NCI-H187 (cell line): ENCODE results near the gene EFCAB5.
"Not testable (repeated sequence)": the region's sequence is repeated elsewhere in the genome, so short reads cannot be mapped to it uniquely, and the experiment has no call there.

ENCODE experiments used
- DNase-seq, 2 experiments: peaks; one replicate each; lab custom pipeline; 2025; lab: John Stamatoyannopoulos, UW

The EFCAB5 gene

GRCh38 chr17:30095507-30096244, 154.2 kb downstream of the EFCAB5 start:
- no peak for DNase-seq

- DNase-seq, result no peak
These were observed 160.4 kb downstream of the EFCAB5 start for GRCh38 chr17:30101686-30102390.

GRCh38 chr17:30103921-30104320, 162.5 kb downstream of the EFCAB5 start:
- no peak for DNase-seq

GRCh38 chr17:30104575-30105339, 163.3 kb downstream of the EFCAB5 start:
- DNase-seq, result peak; percentile 56 to 69

- DNase-seq, result no peak
These were observed 171.4 kb downstream of the EFCAB5 start for GRCh38 chr17:30112794-30113193.

- DNase-seq, result no peak
These were observed 171.8 kb downstream of the EFCAB5 start for GRCh38 chr17:30113213-30113612.

GRCh38 chr17:30116345-30116660, 174.9 kb downstream of the EFCAB5 start:
- DNase-seq, result no peak

GRCh38 chr17:30116661-30117551, 175.5 kb downstream of the EFCAB5 start, which contains the start of gene NSRP1:
Gene NSRP1, plus strand, starts transcription at chr17:30116816. Its CDS starts 28 bp downstream, at chr17:30116844.
- DNase-seq, result peak; percentile 75 to 84

GRCh38 chr17:30117675-30118081, 176.2 kb downstream of the EFCAB5 start:
- DNase-seq, result no peak

- DNase-seq, result not testable (repeated sequence)
These were observed 177.2 kb downstream of the EFCAB5 start for GRCh38 chr17:30118635-30119034.

- no peak for DNase-seq
These were observed 182.9 kb downstream of the EFCAB5 start for GRCh38 chr17:30124273-30124796.

- no peak for DNase-seq
These were observed 188.7 kb downstream of the EFCAB5 start for GRCh38 chr17:30130121-30130520.

GRCh38 chr17:30132615-30133014, 191.2 kb downstream of the EFCAB5 start:
- no peak for DNase-seq

GRCh38 chr17:30133197-30133596, 191.8 kb downstream of the EFCAB5 start:
- no peak for DNase-seq

- no peak for DNase-seq
These were observed 193.1 kb downstream of the EFCAB5 start for GRCh38 chr17:30134551-30134950.

- no peak for DNase-seq
These were observed 195.7 kb downstream of the EFCAB5 start for GRCh38 chr17:30137158-30137557.

GRCh38 chr17:30147860-30148259, 206.4 kb downstream of the EFCAB5 start:
- not testable (repeated sequence) for DNase-seq

- no peak for DNase-seq
These were observed 206.9 kb downstream of the EFCAB5 start for GRCh38 chr17:30148376-30148775.

GRCh38 chr17:30151471-30151870, 210.0 kb downstream of the EFCAB5 start:
- no peak for DNase-seq

GRCh38 chr17:30153463-30153862, 212.0 kb downstream of the EFCAB5 start:
- DNase-seq, result no peak

GRCh38 chr17:30155389-30155788, 214.0 kb downstream of the EFCAB5 start:
- DNase-seq, result no peak
